ENCODE results near the gene OR2D3.
"Not testable (repeated sequence)": the region's sequence is repeated elsewhere in the genome, so short reads cannot be mapped to it uniquely, and the experiment has no call there.

OR2D3 gene, protein sequence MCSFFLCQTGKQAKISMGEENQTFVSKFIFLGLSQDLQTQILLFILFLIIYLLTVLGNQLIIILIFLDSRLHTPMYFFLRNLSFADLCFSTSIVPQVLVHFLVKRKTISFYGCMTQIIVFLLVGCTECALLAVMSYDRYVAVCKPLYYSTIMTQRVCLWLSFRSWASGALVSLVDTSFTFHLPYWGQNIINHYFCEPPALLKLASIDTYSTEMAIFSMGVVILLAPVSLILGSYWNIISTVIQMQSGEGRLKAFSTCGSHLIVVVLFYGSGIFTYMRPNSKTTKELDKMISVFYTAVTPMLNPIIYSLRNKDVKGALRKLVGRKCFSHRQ

DNA sequence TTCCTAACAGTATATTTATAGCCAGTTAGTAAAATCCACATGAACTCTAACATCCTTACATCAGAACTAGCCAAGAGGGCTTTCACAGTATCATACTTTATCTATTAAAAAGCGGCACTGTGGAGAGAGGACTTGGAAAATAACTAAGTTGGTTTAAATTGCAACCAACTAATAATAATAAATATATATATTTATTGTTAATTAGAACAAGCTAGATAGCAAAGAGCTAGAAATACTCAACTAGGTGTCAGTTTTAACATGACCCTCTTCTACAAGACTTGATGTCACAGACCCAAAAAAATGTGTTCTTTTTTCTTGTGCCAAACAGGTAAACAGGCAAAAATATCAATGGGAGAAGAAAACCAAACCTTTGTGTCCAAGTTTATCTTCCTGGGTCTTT, at the start of gene OR2D3:
TSS of gene OR2D3 (plus strand) at position 301 of the 400 bp plus-strand sequence. CDS start at position 301, 0 bp downstream.
- DNase-seq: no peak

DNA sequence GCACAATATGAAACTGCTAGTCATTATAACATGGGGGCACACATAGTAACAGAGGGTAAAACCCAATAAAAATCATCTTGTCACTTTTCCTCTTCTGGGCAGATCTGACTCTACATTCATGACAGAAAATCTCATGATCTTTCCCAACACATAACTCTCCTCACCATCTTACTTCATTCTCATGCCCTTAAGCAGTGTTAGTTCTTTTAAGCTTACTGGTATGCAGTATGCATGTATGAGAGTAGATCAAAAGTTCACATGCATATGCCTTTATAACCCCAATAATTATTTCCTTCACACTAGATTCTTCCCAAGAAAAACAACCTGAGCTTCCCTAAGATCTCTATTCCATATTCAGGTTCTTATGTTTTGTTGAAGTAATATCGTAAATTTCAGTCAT, 49.5 kb upstream of the OR2D3 start:
- no peak for DNase-seq

DNA sequence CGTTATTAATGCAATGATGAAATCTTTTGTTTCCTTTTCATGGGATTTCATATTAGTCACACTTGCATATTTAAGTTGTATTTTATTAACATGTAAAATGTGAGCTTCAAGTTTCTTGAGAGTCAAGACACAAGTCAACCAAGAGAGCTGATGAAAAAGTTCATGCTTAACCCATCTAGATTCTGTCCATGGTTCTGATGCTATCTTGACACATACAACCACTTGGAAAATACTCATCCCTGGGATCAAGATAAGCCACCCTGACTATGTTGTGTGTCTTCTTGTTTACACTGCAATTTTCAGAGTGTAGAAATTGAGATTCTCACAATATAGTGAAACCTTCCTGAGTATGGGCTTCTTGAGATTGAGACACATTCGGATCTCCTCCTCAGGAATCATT, 45.0 kb upstream of the OR2D3 start:
- no peak for DNase-seq

DNA sequence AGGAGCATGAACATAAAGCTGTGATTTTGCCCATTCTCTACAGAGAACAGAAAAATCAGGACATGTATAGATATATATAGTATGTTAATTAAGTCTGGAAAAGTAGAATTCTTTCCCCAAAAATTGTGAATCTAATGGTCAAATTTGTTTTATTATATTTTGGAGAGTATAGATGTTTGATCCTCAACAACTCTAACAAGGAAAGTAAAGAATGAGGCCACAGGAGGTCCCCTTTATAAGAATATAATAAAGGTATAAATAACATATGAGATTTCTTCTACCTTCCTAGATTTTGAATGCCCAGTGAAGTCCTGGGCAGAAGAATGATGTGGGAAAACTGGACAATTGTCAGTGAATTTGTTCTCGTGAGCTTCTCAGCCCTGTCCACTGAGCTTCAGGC, 44.5 kb upstream of the OR2D3 start, which contains the start of gene OR10A4:
TSS of gene OR10A4 (plus strand) at position 301 of the 400 bp plus-strand sequence. CDS start at position 324, 23 bp downstream.
- no peak for DNase-seq

DNA sequence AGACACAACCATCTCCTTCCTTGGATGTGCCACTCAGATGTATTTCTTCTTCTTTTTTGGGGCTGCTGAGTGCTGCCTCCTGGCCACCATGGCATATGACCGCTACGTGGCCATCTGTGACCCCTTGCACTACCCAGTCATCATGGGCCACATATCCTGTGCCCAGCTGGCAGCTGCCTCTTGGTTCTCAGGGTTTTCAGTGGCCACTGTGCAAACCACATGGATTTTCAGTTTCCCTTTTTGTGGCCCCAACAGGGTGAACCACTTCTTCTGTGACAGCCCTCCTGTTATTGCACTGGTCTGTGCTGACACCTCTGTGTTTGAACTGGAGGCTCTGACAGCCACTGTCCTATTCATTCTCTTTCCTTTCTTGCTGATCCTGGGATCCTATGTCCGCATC, 43.9 kb upstream of the OR2D3 start:
- DNase-seq: no peak

DNA sequence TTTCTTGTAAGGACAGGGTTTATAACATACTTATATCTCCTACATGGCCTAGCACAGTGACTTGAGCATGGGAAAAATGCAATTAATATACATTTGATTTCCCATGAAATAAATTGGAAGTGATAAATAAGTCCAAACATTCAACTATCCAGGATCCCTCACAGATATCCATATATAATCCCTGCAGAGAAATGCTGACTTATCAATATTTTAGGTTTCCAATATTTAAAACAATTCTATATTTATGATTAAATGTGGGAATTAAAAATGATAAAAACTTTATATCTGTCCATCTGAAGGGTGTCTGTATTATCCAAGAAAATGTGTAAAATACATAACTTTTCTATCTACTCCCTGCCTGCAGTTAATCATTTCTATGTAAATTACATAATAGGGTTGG, 38.1 kb upstream of the OR2D3 start:
- no peak for DNase-seq

DNA sequence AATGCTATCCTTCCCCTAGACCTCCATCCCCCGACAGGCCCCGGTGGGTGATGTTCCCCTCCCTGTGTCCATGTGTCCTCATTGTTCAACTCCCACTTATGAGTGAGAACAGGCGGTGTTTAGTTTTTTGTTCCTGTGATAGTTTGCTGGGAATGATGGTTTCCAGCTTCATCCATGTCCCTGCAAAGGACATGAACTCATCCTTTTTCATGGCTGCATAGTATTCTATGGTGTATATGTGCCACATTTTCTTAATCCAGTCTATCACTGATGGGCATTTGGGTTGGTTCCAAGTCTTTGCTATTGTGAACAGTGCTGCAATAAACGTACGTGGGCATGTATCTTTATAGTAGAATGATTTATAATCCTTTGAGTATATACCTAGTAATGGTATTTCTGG, 33.1 kb upstream of the OR2D3 start:
- DNase-seq: not testable (repeated sequence)

DNA sequence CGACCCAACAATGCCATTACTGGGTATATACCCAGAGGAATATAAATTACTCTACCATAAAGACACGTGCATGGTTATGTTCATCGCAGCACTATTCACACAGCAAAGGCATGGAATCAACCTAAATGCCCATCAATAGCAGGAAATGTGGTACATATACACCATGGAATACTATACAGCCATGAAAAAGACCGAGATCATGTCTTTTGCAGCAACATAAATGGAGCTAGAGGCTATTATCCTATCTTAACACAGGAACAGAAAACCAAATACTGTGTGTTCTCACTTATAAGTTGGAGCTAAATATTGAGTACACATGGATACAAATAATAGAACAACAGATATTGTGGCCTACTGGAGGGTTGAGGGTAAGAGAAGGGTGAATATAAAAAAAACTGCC, 32.0 kb upstream of the OR2D3 start:
- DNase-seq: no peak

DNA sequence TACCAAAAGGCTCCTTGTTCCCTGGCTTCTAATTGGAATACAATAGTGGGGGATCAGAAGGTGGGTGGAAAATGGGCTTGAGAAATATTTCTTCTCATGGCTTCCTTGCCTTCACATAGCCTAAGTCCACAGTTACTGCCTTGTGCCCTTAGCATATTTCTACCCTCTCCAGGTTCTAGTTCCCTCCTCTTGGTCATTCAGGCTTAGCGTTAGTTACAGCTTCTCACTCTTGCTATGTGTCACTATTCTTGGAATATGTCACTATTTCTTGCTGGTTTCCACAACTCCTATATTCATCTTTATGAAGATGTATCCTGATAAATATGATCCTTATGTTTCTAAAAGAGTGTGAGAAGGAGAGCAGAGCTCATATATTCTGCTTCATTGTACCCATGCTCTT, 31.0 kb upstream of the OR2D3 start:
- no peak for DNase-seq

DNA sequence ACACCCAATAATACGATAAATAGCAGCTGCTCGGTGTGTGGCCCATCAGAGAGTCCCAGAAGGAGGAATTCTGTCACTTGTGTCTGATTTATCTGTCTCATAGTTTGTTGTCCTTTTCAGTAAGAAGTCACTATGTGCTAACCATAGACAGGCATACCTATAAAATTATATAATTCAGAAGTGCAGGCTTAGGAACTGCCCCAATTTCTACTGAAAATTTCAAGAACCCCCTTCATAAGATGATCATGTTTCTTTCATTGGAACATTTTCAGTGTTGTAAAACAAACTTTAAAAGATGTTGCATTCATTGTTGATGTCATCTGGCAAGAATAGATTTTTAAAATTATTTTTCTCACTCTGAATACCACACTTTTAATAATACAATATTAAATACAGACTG, 28.4 kb upstream of the OR2D3 start, which contains the start of gene OR2D2:
TSS of gene OR2D2 (minus strand) at position 101 of the 400 bp plus-strand sequence. CDS start at position 101, 0 bp downstream.
- DNase-seq: no peak

DNA sequence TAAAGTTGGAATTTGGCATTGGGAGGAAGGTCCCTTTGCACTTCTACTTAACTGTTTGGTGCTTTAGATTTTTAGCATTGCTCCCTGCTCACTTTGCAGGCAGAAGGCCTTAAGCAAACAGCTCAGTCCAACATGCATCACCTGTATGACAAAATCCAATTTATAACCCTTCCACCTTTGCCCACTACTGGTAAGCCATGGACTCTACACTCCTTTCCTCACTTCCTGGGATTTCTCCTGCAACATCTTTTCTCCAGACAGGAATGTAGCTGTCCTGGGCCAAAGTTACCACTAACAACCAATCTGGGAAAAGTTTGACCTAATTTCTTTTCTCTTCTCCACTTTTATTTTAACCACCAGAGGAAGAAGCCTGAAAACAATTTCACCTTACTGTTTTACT, 26.7 kb upstream of the OR2D3 start:
- no peak for DNase-seq

DNA sequence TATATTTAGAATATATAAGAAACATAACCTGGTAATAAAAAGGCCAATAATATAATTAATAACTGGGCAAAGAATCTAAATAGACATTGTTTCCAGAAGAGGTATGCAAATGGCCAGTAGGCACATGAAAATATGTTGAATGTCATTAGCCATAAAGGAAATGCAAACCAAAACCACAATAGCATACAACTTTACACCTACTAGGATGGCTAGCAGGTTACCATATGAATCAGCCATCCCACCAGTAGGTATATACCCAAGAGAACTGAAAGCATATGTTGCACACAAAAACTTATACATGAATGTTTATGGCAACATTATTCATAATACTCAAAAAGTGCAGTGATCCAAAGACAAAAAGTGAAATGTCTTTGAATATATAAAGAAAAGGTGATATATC, 25.8 kb upstream of the OR2D3 start:
- DNase-seq: no peak

DNA sequence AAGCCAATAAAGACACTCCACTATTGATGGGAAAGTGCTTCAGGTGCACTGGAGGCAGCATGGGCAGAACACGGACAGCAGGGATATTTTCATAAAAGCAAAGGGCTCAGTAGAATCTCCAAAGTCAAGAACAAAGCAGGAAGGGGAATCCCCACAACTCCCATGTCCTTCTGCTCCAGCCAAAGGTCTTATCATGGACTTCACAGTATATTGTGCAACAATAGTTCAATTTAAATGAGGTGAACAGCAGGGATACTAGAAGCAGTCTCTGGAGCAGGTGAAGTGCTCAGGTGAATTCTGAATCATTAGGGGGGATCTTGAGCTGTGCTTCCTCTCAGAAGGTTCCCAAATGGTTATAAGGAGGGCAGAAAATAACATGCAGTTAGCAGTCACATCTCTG, 21.9 kb upstream of the OR2D3 start:
- DNase-seq: no peak

DNA sequence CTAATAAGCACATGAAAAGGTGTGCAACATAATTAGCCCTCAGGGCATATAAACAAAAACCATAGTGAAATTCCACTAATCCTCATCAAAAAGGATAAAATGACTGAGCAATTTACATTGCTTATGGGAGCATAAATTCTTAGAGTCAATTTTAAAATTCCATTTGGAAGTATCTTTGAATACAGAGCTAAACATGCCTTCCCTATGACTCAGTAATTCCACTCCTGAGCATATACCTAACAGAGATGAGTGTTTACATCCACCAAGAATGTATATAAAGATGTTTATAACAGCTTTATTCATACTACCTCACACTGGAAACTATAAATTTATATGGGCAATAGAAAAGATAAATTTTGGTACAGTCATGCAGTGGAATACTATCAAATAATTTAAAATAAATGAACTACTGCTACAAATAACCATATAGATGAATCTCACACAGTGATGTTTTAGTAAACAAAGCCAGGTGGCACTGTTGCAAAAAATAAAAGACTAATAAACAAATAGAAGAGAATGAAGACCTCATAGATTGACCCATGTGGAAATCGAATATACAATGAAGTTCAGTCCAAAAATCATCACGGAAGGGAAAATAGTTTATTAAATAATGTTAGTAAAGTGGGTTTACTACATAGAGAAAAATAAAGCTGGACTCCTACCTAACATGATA, 20.3 kb upstream of the OR2D3 start:
- DNase-seq: no peak

DNA sequence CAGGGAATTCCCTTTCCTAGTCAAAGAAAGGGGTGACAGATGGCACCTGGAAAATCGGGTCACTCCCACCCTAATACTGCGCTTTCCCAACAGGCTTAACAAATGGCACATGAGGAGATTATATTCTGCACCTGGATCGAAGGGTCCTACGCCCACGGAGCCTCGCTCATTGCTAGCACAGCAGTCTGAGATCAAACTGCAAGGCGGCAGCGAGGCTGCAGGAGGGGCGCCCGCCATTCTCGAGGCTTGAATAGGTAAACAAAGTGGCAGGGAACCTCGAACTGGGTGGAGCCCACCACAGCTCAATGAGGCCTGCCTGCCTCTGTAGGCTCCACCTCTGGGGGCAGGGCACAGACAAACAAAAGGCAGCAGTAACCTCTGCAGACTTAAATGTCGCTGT, 16.0 kb upstream of the OR2D3 start:
- DNase-seq: not testable (repeated sequence)

DNA sequence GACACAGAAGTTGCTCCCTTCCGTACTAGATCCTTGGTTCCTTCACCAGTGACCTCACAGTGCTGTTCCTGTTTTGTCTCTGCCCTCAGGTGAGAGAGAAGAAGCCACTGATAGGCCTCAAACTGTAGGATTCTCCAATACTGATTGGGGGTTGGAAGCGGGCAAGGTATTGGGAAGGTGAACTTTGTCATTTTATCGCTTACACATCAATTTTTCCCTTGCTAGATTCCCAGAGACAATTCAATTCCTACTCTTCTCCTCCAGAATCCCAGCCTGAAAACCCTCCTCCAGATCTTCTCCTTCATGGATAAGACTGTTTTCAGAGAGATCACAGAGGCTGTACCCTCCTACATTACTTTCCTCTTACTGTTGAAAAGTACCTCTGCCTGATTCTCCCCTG, 9.4 kb upstream of the OR2D3 start:
- DNase-seq: no peak

DNA sequence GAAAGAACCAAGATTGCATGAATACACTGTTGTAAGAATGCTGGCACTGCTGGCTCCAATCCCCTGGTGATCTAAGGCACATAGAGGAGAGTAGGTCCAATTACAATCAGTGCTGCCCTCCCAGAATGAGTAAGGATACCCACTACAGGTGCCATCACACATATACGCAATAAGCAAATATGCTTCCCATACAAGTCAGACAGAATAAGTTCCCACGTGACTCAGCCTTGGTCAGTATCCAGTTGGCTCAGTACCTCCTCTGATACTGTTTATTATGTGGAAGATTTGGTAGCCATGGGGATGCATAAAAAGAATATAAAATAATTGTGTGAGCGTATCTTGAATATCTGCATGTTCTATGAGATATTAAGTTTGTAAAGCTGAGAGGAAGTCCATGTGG, 8.9 kb upstream of the OR2D3 start:
- no peak for DNase-seq

DNA sequence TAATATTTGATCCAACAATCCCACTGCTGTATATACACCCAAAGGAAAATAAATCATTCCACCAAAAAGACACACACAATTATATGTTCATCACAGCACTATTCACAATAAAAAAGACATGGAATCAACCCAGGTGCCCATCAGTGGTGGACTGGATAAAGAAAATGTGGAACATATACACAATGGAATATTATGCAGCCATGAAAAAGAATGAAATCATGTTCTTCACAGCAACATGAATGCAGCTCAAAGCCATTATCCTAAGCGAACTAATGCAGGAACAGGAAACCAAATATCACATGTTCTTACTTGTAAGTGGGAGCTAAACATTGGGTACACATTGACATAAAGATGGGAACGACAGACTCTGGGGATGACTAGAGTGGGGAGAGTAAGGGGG, 1.1 kb upstream of the OR2D3 start:
- DNase-seq: no peak

DNA sequence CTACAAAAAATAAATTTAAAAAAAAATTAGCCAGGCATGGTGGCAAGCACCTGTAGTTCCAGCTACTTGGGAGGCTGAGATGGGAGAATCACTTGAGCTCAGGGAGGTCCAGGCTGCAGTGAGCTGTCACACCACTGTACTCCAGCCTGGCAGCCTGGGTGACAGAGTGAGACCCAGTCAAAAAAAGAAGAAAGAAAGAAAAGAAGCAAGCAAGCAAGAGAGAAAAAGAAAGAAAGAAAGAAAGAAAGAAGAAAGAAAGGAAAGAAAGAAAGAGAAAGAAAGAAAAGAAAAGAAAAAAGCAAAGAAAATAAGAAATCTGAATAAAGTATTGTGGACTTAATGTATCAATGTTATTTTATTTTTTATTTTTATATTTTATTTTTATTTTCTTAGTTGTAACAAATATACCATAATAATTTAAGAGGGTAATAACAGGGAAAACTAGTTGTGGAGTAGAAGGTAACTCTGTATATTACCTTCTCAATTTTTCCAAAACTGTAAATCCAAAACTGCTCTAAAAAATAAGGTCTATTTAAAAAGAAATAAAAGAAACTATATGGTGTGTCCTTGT, 4.3 kb downstream of the OR2D3 start:
- DNase-seq: no peak

DNA sequence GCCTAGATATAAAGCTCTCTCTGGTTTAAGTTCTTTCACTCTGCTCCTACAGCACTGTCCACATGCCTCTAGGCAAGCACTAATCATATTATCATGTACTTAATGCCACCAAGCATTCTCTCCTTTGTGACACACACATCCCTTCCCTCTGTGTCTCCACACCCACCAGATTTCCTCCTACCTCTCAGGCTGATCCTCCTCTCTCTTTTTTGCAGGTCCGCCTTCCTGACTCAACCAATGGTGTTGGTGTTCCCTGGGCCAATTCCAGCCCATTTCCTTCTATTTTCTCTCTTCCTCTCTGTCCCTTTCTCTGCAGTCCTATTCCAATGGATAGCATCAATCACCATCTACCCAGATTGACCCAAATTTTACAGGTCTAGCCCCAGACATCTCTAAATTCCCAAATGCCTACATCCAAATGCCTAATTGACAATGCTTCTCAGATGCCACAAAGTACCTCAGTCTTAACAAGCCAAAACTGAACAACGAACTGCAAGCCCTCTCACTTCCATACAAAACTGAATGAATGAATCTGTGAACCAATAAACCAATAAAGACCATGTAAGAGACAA, 4.9 kb downstream of the OR2D3 start:
- DNase-seq: no peak

DNA sequence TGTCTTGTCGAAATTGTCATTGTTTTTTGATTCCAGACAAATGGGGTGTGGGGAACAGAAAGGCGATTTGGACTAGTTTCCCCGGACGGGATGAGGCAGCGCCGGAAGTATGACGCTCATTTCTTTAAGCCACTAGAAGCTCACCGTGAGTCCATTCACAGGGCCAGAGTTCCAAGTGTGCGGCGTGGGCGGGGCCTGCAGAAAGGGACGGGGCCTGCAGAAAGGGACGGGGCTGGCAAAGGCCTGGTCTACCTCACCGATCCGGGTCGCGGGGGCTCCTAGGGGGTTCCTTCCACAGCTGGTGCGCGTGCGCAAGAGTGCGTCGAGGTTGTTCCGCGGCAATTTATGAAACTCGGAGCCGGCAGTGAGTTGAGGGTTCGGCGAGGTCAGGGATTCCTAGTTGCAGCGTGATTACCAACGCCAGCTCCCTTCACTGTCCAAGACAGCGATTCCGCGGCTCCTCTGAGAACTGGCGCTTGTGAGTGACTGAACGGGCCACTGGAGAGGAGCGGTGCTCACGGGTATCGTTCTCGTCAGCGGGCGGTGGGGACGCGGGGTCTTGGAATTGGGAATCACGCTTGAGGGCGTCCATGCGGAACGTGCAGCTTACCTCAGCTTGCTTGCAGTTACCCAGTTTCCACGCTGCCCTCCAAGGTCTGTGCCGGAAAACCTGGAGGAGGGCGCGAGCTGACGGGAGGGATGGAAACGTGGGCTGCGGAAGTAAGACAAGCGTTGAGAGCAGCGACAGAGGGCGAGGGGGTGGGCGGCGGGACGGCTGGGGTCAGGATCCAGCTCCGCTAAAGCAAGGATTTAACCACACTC, 5.6 kb downstream of the OR2D3 start, which contains the start of gene ZNF215:
TSS of gene ZNF215 (plus strand) at position 219 of the 822 bp plus-strand sequence. CDS start 5,847 bp downstream, outside the sequence.
- DNase-seq: no peak

DNA sequence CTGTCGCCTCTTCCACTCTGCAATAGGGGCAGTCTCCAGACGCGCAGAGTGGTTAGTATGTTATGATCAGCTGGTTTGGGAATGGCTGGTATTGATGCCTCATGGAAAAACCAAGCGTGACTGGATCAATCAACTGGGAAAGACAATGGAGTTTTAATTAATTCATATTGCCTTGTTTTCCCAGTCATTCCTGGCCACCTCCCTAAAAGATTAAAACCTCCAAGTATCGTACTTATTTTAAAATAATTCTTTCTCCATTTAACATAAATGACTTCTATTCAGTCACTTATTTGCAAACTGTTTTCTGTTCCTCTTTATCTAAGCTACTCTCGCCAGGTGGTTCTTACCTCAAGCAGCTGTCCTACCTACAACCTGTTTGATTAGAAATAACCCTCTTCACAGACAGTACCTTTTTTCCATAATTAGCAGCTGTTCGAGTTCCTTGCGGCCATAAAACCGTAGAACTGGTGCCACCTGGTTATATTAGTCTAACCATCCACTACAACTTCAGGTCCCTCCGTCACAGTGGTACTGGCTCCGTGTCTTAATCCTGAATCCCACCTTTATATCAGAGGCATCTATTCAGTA, 6.3 kb downstream of the OR2D3 start:
- DNase-seq: peak; percentile 6
